ENCODE results near the gene LRIG2. TPM values are rescaled to one million over a fixed set of nuclear protein-coding genes. Genes with fewer than 3 reads are reported as not detected.

Gene LRIG2
- total and polyA plus RNA-seq, 2 of the 13 experiments (the other 11 are each of a cell fraction or from before 2014, with no cell fraction given): 8.1 to 12.2 TPM

DNA sequence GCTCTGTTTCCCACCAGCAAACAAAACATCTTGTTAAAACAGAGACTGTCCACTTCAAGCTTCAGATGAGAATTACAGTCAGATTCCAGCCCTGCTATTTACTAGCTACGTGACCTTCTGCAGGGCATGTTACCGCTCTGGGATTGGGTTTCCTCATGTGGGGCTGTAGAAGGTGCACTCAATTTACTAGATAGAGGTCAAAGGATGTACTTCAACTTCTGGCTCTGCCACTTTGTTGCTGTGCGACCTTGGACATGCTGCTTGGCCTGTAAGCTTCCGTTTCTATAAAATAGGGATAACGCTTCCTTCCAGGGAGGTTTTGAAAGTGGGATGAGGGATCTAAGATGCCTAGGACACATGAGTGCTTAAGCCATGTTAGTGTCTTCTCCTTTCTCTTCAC lies 46.0 kb upstream of the LRIG2 start:
- no peaks in the 10 kb centered on the region for H3K27me3 ChIP-seq (ENCODE audit: control insufficient read depth in 1 of 2, insufficient read depth in 2 of 2, low read length in 2 of 2)
- H3K4me1 ChIP-seq (ENCODE audit: insufficient read depth, low read length): peaks cover 69% of the 10 kb centered on the region
- peak overlapping the region; percentile 31 to 38 (median 36); a peak in 5 of 6 replicates for H3K4me3 ChIP-seq (replicated peaks in 1 of 3; ENCODE audit: insufficient read depth in 1 of 3, low read depth in 2 of 3, low read length in 3 of 3)
- no peak overlapping the region for H2AFZ ChIP-seq (ENCODE audit: low read length)
- H3K79me2 ChIP-seq (ENCODE audit: insufficient read depth, low read length): no peaks in the 10 kb centered on the region
- DNase-seq (ENCODE audit: low spot score) (peak; percentile 56), ATAC-seq (peak; percentile 90), FAIRE-seq (peak; percentile 60)
- CTCF ChIA-PET (ENCODE audit: low intra/inter-chr PET ratio, low total read pairs): no interaction called here
- no peaks in the 10 kb centered on the region for H3K9me3 ChIP-seq (ENCODE audit: low read length)
- peak overlapping the region; percentile 60 for H3K27ac ChIP-seq (ENCODE audit: extremely low read length, insufficient read depth, low read length)
- H4K20me1 ChIP-seq (ENCODE audit: insufficient read depth, low read length): no peaks in the 10 kb centered on the region
- no peak overlapping the region for H3K9ac ChIP-seq (ENCODE audit: insufficient read depth, low read depth, low read length)
- peak overlapping the region; percentile 73 for H3K4me2 ChIP-seq (ENCODE audit: low read depth, low read length)
- 0% methylated on average over 5 of the region's 5 CpGs for WGBS (ENCODE audit: low lambda C conversion rate)
- H3K36me3 ChIP-seq (replicated peaks in 1 of 2; ENCODE audit: control insufficient read depth in 1 of 2, insufficient read depth in 2 of 2, low read length in 2 of 2): no peaks in the 10 kb centered on the region
- in situ Hi-C loops (cut with HindIII; ENCODE audit: extremely low pct_ligation_motif_present, low pct_unique_long_range_greater_than_20kb) (loop anchor here (25.0 kb wide), 1 partner anchor 315 kb away; the partner anchor contains the start of genes PPM1J and RHOC), intact Hi-C loops (cut with micrococcal nuclease; ENCODE audit: unreplicated experiment) (loop anchor here (5.0 kb wide), 1 partner anchor 70 kb away; the partner anchor contains the start of gene SLC16A1)
- POLR2A ChIA-PET: interaction anchor here (0.9 to 2.3 kb wide), 4 partner anchors 15 to 71 kb away, joined by 4 to 10 read pairs (median 8); partner anchors contain the start of genes LRIG2 and SLC16A1
- no TSS peak for BruUV-seq (replicated peaks)
- TF ChIP-seq SETDB1 (CRISPR knock-in tag; IDR thresholded peaks at IDR 0.05; ENCODE audit: borderline replicate concordance) (no peak), MBD4 (IDR thresholded peaks at IDR 0.05; ENCODE audit: borderline replicate concordance, low read length) (no peak; the same call in 1 of the 2 replicates), PHF20 (CRISPR knock-in tag; IDR thresholded peaks at IDR 0.05) (no peak), PITX1 (CRISPR knock-in tag; IDR thresholded peaks at IDR 0.05) (0 out of 2 replicates have a peak, but pooled peaks have one; percentile 27), MEIS2 (CRISPR knock-in tag; IDR thresholded peaks at IDR 0.05) (peak; percentile 63; the same call in 1 of the 2 replicates), ZNF33A (CRISPR knock-in tag; IDR thresholded peaks at IDR 0.05; ENCODE audit: borderline replicate concordance) (no peak), GATAD2A (CRISPR knock-in tag; IDR thresholded peaks at IDR 0.05) (0 out of 2 replicates have a peak, but pooled peaks have one; percentile 9), ZNF207 (IDR thresholded peaks at IDR 0.05; ENCODE audit: borderline replicate concordance) (no peak), ZBTB20 (CRISPR knock-in tag; IDR thresholded peaks at IDR 0.05; ENCODE audit: borderline replicate concordance, low read depth) (peak; percentile 32; the same call in 1 of the 2 replicates), ZKSCAN8 (CRISPR knock-in tag; IDR thresholded peaks at IDR 0.05; ENCODE audit: borderline replicate concordance) (0 out of 2 replicates have a peak, but pooled peaks have one; percentile 29), ZNF354B (CRISPR knock-in tag; IDR thresholded peaks at IDR 0.05) (no peak), ZC3H13 (CRISPR knock-in tag; IDR thresholded peaks at IDR 0.05) (no peak), JARID2 (CRISPR knock-in tag; IDR thresholded peaks at IDR 0.05; ENCODE audit: insufficient replicate concordance) (no peak), CBFB (CRISPR knock-in tag; IDR thresholded peaks at IDR 0.05) (no peak), SMAD9 (CRISPR knock-in tag; IDR thresholded peaks at IDR 0.05) (no peak), RBFOX2 (IDR thresholded peaks at IDR 0.05; ENCODE audit: low read depth, low read length) (no peak), SATB2 (CRISPR knock-in tag; IDR thresholded peaks at IDR 0.05) (no peak)
- TF ChIP-seq, protein P1, sequence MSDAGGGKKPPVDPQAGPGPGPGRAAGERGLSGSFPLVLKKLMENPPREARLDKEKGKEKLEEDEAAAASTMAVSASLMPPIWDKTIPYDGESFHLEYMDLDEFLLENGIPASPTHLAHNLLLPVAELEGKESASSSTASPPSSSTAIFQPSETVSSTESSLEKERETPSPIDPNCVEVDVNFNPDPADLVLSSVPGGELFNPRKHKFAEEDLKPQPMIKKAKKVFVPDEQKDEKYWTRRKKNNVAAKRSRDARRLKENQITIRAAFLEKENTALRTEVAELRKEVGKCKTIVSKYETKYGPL (CRISPR knock-in tag; IDR thresholded peaks at IDR 0.05): no peak
- TF ChIP-seq, protein P2, sequence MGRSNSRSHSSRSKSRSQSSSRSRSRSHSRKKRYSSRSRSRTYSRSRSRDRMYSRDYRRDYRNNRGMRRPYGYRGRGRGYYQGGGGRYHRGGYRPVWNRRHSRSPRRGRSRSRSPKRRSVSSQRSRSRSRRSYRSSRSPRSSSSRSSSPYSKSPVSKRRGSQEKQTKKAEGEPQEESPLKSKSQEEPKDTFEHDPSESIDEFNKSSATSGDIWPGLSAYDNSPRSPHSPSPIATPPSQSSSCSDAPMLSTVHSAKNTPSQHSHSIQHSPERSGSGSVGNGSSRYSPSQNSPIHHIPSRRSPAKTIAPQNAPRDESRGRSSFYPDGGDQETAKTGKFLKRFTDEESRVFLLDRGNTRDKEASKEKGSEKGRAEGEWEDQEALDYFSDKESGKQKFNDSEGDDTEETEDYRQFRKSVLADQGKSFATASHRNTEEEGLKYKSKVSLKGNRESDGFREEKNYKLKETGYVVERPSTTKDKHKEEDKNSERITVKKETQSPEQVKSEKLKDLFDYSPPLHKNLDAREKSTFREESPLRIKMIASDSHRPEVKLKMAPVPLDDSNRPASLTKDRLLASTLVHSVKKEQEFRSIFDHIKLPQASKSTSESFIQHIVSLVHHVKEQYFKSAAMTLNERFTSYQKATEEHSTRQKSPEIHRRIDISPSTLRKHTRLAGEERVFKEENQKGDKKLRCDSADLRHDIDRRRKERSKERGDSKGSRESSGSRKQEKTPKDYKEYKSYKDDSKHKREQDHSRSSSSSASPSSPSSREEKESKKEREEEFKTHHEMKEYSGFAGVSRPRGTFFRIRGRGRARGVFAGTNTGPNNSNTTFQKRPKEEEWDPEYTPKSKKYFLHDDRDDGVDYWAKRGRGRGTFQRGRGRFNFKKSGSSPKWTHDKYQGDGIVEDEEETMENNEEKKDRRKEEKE (IDR thresholded peaks at IDR 0.05): no peak

Data from HepG2 (cell line).